Transverse colon (tissue), 3 donors: ENCODE data around the gene GSX2.

Experiments
- CTCF ChIP-seq, 5 experiments: fragments of 200-600 bp in 3 of 5; fragments of 450-650 bp in 2 of 5; sonication (generic) in 3 of 5; IDR thresholded peaks; 1 replicate in 2 of 5; 2 replicates in 3 of 5; pipeline ENCODE4 v1.5.1; 2016 to 2017; ENCODE audit warnings: antibody characterized with exemption in 5 of 5, inconsistent platforms in 3 of 5, mild to moderate bottlenecking in 2 of 5, moderate library complexity in 1 of 5
- EP300 ChIP-seq: sonication (generic); formaldehyde crosslinking; IDR thresholded peaks from one replicate; pipeline ENCODE4 v1.6.1; 2017; ENCODE audit warnings: antibody characterized with exemption, low read depth

GRCh38 chr4:54102531-54103106 is 2.7 kb downstream of the GSX2 start:
- TF ChIP-seq CTCF (IDR thresholded peaks at IDR 0.05) (no peak), EP300 (no peak)
